ENCODE measurements around the gene ST3GAL4. TPM values are rescaled to one million over a fixed set of nuclear protein-coding genes. Genes with fewer than 3 reads are reported as not detected.

The ST3GAL4 gene
- total and polyA plus RNA-seq, 10 of the 15 experiments (the other 5 are each of a cell fraction or from before 2014, with no cell fraction given) = 3.8 to 8.1 (median 6.5) TPM; not detected in 2

- no peak for ATAC-seq
These were observed 78.8 kb downstream of the ST3GAL4 start for GRCh38 chr11:126433989-126434949.

More at GRCh38 chr11:126433989-126434949, 78.8 kb downstream of the ST3GAL4 start:
- Histone ChIP-seq H3K27ac (ENCODE audit: control insufficient read depth, insufficient read depth) (no peak overlapping the region), H2AFZ (ENCODE audit: control insufficient read depth, low read depth, low read length) (no peak overlapping the region), H3K4me1 (ENCODE audit: control insufficient read depth, insufficient read depth, low read length) (no peaks in the 10 kb centered on the region), H3K4me2 (ENCODE audit: control insufficient read depth, insufficient read depth) (no peak overlapping the region), H3K79me2 (ENCODE audit: control insufficient read depth, insufficient read depth, low read length) (no peaks in the 10 kb centered on the region), H3K36me3 (ENCODE audit: control insufficient read depth in 2 of 2, insufficient read depth in 2 of 2, low read length in 1 of 2) (no peaks in the 10 kb centered on the region), H3K4me3 (no peak overlapping the region), H3K27me3 (replicated peaks in 1 of 2; ENCODE audit: control insufficient read depth in 2 of 2, insufficient read depth in 2 of 2, low read length in 1 of 2) (no peaks in the 10 kb centered on the region; a peak in 1 of 4 replicates), H4K20me1 (ENCODE audit: control insufficient read depth, insufficient read depth) (no peaks in the 10 kb centered on the region; the same call in 1 of the 2 replicates), H3K9ac (ENCODE audit: control insufficient read depth, insufficient read depth, low read length) (no peak overlapping the region), H3K9me3 (replicated peaks; ENCODE audit: control insufficient read depth, insufficient read depth, low read length) (no peaks in the 10 kb centered on the region)
- no peak for TF ChIP-seq ZNF384 (IDR thresholded peaks at IDR 0.05; ENCODE audit: borderline replicate concordance, low read depth, low read length)
- no peak for TF ChIP-seq TCF3 (IDR thresholded peaks at IDR 0.05; ENCODE audit: borderline replicate concordance, insufficient read depth, low read depth, low read length)
- TF ChIP-seq, protein P1, sequence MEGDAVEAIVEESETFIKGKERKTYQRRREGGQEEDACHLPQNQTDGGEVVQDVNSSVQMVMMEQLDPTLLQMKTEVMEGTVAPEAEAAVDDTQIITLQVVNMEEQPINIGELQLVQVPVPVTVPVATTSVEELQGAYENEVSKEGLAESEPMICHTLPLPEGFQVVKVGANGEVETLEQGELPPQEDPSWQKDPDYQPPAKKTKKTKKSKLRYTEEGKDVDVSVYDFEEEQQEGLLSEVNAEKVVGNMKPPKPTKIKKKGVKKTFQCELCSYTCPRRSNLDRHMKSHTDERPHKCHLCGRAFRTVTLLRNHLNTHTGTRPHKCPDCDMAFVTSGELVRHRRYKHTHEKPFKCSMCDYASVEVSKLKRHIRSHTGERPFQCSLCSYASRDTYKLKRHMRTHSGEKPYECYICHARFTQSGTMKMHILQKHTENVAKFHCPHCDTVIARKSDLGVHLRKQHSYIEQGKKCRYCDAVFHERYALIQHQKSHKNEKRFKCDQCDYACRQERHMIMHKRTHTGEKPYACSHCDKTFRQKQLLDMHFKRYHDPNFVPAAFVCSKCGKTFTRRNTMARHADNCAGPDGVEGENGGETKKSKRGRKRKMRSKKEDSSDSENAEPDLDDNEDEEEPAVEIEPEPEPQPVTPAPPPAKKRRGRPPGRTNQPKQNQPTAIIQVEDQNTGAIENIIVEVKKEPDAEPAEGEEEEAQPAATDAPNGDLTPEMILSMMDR (IDR thresholded peaks at IDR 0.05 in 2 of 3, conservative IDR thresholded peaks at IDR 0.05 in 1 of 3; ENCODE audit: control insufficient read depth in 2 of 3, extremely low read depth in 1 of 3, insufficient read depth in 1 of 3, low read depth in 3 of 3, low read length in 3 of 3) = no peak
- no peak for TF ChIP-seq KAT2A (conservative IDR thresholded peaks at IDR 0.05; ENCODE audit: control insufficient read depth, low read depth, low read length)
- FAIRE-seq = no peak
- intact Hi-C loops (cut with micrococcal nuclease; ENCODE audit: unreplicated experiment) = no loop called here
- WGBS (ENCODE audit: insufficient coverage, insufficient replicate concordance, low lambda C conversion rate, missing lambda C conversion rate) = 33% methylated on average over 16 of the region's 16 CpGs
- BruUV-seq (replicated peaks) = no TSS peak
- SMC1A ChIA-PET (ENCODE audit: uncharacterized antibody, unreplicated experiment) = interaction anchor here (0.9 to 1.2 kb wide), 3 partner anchors 13 to 123 kb away, joined by 3 read pairs; no protein-coding TSS in a partner anchor
- CTCF ChIA-PET = interaction anchor here (0.8 to 2.8 kb wide), 5 partner anchors 14 to 124 kb away, joined by 3 to 15 read pairs (median 10); no protein-coding TSS in a partner anchor
- POLR2A ChIA-PET = no interaction called here
- in situ Hi-C loops (cut with MboI) = no loop called here
- RAD21 ChIA-PET (ENCODE audit: unreplicated experiment) = interaction anchor here (0.6 to 2.1 kb wide), 3 partner anchors 11 to 150 kb away, joined by 3 to 6 read pairs (median 3); no protein-coding TSS in a partner anchor
- DNase-seq (ENCODE audit: low read depth, low spot score) = no peak

Data from GM12878 (cell line).